ENCODE data around the gene OR52L1.

DNA sequence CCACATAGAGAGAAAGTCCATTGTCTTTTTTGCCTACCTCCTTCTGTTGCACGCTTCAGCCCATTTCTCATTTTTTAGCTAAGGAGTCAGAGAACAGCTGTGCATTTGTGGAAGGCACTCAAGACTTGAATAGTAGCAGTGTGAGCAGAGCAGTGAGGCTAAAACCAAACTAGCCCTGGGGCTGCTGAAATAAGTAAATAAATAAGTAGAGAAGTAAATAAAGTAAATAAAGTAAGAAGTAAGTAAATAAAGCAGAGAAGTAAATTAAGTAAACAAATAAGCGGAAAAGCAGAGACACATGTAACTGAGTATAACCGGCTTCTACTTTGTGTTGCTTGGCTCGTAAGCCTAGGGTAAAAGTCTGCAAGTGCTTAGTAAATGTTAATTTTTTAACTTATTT, 2.4 kb upstream of the OR52L1 start:
- TF ChIP-seq CREB1 (CRISPR knock-in tag; IDR thresholded peaks at IDR 0.05): no peak
- TF ChIP-seq, protein P1, sequence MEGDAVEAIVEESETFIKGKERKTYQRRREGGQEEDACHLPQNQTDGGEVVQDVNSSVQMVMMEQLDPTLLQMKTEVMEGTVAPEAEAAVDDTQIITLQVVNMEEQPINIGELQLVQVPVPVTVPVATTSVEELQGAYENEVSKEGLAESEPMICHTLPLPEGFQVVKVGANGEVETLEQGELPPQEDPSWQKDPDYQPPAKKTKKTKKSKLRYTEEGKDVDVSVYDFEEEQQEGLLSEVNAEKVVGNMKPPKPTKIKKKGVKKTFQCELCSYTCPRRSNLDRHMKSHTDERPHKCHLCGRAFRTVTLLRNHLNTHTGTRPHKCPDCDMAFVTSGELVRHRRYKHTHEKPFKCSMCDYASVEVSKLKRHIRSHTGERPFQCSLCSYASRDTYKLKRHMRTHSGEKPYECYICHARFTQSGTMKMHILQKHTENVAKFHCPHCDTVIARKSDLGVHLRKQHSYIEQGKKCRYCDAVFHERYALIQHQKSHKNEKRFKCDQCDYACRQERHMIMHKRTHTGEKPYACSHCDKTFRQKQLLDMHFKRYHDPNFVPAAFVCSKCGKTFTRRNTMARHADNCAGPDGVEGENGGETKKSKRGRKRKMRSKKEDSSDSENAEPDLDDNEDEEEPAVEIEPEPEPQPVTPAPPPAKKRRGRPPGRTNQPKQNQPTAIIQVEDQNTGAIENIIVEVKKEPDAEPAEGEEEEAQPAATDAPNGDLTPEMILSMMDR (IDR thresholded peaks at IDR 0.05): no peak
